SK-N-SH treated with all-trans-retinoic acid at 6 μM for 48 hours (cell line): Measurements from ENCODE around the gene COL23A1.
A peak's percentile ranks its signal among the peaks of the same experiment; 100 is the strongest.

Experiments used
- ATAC-seq: fragments of 200-7000 bp; cut with Tn5 transposase; 3 replicates; pipeline ENCODE4 v1.9.1; 2020; ENCODE audit warnings: mild to moderate bottlenecking, moderate library complexity
- ARNTL ChIP-seq: fragments of 450-650 bp; formaldehyde crosslinking; IDR thresholded peaks from 2 replicates; pipeline ENCODE4 v1.5.0; 2020; ENCODE audit warnings: low read depth, mild to moderate bottlenecking, moderate library complexity, borderline replicate concordance
- CSDC2 ChIP-seq: fragments of 250-450 bp; sonication (Bioruptor Pico); IDR thresholded peaks from 2 replicates; pipeline ENCODE4 v1.5.0; 2020; ENCODE audit warnings: mild to moderate bottlenecking, moderate library complexity
- ESRRG ChIP-seq: fragments of 250-450 bp; sonication (Bioruptor Pico); IDR thresholded peaks from 2 replicates; pipeline ENCODE4 v1.6.1; 2021; ENCODE audit warnings: mild to moderate bottlenecking
- ISL1 ChIP-seq: fragments of 250-450 bp; sonication (Bioruptor Pico); IDR thresholded peaks from 2 replicates; pipeline ENCODE4 v2.1.2; 2022; ENCODE audit warnings: mild to moderate bottlenecking, moderate library complexity
- OSR1 ChIP-seq: fragments of 250-450 bp; sonication (Bioruptor Pico); IDR thresholded peaks from 2 replicates; pipeline ENCODE4 v1.8.0; 2022; ENCODE audit warnings: moderate library complexity, mild to moderate bottlenecking, inconsistent platforms
- PATZ1 ChIP-seq: fragments of 250-450 bp; sonication (Bioruptor Pico); IDR thresholded peaks from 2 replicates; pipeline ENCODE4 v1.8.0; 2020; ENCODE audit warnings: mild to moderate bottlenecking, moderate library complexity, borderline replicate concordance
- RARB ChIP-seq: fragments of 250-450 bp; sonication (Bioruptor Pico); IDR thresholded peaks from 2 replicates; pipeline ENCODE4 v1.8.0; 2021; ENCODE audit warnings: mild to moderate bottlenecking, moderate library complexity
- TCF4 ChIP-seq: fragments of 250-450 bp; sonication (Bioruptor Pico); IDR thresholded peaks from 2 replicates; pipeline ENCODE4 v1.8.0; 2021; ENCODE audit warnings: mild to moderate bottlenecking, moderate library complexity, borderline replicate concordance
- TOX ChIP-seq: fragments of 250-450 bp; sonication (Bioruptor Pico); IDR thresholded peaks from 2 replicates; pipeline ENCODE4 v1.8.0; 2021; ENCODE audit warnings: mild to moderate bottlenecking, moderate library complexity, borderline replicate concordance
- ZC3H10 ChIP-seq: fragments of 250-450 bp; sonication (Bioruptor Pico); IDR thresholded peaks from 2 replicates; pipeline ENCODE4 v1.5.1; 2021; ENCODE audit warnings: mild to moderate bottlenecking, moderate library complexity
- ZFP3 ChIP-seq: fragments of 250-450 bp; sonication (Bioruptor Pico); IDR thresholded peaks from 2 replicates; pipeline ENCODE4 v1.5.0; 2020; ENCODE audit warnings: mild to moderate bottlenecking, moderate library complexity
- ZFP30 ChIP-seq: fragments of 450-650 bp; formaldehyde crosslinking; IDR thresholded peaks from 2 replicates; pipeline ENCODE4 v1.5.0; 2022; ENCODE audit warnings: mild to moderate bottlenecking, moderate library complexity
- ZNF565 ChIP-seq: fragments of 450-650 bp; formaldehyde crosslinking; conservative IDR thresholded peaks from 2 replicates; pipeline ENCODE4 v1.5.0; 2020; ENCODE audit warnings: low read depth, mild to moderate bottlenecking, moderate library complexity
- ZNF8 ChIP-seq: fragments of 450-650 bp; formaldehyde crosslinking; IDR thresholded peaks from 2 replicates; pipeline ENCODE4 v1.5.0; 2020; ENCODE audit warnings: mild to moderate bottlenecking, moderate library complexity
- TF ChIP-seq, protein P1 (sequence below): fragments of 250-450 bp; sonication (Bioruptor Pico); IDR thresholded peaks from 2 replicates; pipeline ENCODE4 v1.5.0; 2020; ENCODE audit warnings: mild to moderate bottlenecking, moderate library complexity
- TF ChIP-seq, protein P2 (sequence below): fragments of 250-450 bp; sonication (Bioruptor Pico); IDR thresholded peaks from 2 replicates; pipeline ENCODE4 v1.5.1; 2021; ENCODE audit warnings: mild to moderate bottlenecking, moderate library complexity
- TF ChIP-seq, protein P3 (sequence below): fragments of 250-450 bp; sonication (Bioruptor Pico); IDR thresholded peaks from 2 replicates; pipeline ENCODE4 v1.8.0; 2021; ENCODE audit warnings: low read depth, mild to moderate bottlenecking, moderate library complexity, borderline replicate concordance

The COL23A1 gene

DNA sequence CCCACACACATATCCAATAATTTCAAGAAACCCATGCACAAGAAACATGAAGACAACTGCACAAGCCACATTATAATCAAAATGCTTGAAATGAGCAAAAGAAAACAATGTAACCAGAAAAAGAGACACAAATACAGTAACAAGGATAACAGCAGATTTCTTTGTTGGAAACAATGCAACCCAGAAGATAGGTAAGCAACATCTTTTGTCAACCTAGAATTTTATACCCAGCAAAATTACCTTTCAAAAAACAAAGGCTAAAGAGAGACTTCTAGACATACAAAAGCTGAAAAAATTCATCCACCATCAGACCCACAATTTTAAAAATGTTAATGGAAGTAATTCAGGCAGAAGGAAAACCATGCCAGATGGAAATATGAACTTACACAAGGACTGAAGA lies 5.0 kb upstream of the COL23A1 start (continued):
- TF ChIP-seq, protein P1, sequence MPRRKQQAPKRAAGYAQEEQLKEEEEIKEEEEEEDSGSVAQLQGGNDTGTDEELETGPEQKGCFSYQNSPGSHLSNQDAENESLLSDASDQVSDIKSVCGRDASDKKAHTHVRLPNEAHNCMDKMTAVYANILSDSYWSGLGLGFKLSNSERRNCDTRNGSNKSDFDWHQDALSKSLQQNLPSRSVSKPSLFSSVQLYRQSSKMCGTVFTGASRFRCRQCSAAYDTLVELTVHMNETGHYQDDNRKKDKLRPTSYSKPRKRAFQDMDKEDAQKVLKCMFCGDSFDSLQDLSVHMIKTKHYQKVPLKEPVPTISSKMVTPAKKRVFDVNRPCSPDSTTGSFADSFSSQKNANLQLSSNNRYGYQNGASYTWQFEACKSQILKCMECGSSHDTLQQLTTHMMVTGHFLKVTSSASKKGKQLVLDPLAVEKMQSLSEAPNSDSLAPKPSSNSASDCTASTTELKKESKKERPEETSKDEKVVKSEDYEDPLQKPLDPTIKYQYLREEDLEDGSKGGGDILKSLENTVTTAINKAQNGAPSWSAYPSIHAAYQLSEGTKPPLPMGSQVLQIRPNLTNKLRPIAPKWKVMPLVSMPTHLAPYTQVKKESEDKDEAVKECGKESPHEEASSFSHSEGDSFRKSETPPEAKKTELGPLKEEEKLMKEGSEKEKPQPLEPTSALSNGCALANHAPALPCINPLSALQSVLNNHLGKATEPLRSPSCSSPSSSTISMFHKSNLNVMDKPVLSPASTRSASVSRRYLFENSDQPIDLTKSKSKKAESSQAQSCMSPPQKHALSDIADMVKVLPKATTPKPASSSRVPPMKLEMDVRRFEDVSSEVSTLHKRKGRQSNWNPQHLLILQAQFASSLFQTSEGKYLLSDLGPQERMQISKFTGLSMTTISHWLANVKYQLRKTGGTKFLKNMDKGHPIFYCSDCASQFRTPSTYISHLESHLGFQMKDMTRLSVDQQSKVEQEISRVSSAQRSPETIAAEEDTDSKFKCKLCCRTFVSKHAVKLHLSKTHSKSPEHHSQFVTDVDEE: no peak
- no peak for TF ChIP-seq CSDC2
- TF ChIP-seq, all 23 proteins: peak for 0

GRCh38 chr5:178590924-178591423 lies 781 bp upstream of the COL23A1 start:
- no peak for TF ChIP-seq ZFP30 (CRISPR knock-in tag)
- peak; percentile 10; the same call in 1 of the 3 replicates for ATAC-seq

- TF ChIP-seq ZC3H10 (CRISPR knock-in tag) (no peak), TOX (no peak)
- TF ChIP-seq, protein P2, sequence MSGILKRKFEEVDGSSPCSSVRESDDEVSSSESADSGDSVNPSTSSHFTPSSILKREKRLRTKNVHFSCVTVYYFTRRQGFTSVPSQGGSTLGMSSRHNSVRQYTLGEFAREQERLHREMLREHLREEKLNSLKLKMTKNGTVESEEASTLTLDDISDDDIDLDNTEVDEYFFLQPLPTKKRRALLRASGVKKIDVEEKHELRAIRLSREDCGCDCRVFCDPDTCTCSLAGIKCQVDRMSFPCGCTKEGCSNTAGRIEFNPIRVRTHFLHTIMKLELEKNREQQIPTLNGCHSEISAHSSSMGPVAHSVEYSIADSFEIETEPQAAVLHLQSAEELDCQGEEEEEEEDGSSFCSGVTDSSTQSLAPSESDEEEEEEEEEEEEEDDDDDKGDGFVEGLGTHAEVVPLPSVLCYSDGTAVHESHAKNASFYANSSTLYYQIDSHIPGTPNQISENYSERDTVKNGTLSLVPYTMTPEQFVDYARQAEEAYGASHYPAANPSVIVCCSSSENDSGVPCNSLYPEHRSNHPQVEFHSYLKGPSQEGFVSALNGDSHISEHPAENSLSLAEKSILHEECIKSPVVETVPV (CRISPR knock-in tag): no peak
- TF ChIP-seq, all 23 proteins: peak for 0
- peak; percentile 47 for ATAC-seq
These were observed 733 bp downstream of the COL23A1 start for GRCh38 chr5:178589180-178590140.

- TF ChIP-seq TCF4 (CRISPR knock-in tag) (no peak), ZNF565 (CRISPR knock-in tag) (no peak), ZC3H10 (CRISPR knock-in tag) (no peak), ESRRG (CRISPR knock-in tag) (no peak), ARNTL (CRISPR knock-in tag) (no peak)
- TF ChIP-seq, protein P3, sequence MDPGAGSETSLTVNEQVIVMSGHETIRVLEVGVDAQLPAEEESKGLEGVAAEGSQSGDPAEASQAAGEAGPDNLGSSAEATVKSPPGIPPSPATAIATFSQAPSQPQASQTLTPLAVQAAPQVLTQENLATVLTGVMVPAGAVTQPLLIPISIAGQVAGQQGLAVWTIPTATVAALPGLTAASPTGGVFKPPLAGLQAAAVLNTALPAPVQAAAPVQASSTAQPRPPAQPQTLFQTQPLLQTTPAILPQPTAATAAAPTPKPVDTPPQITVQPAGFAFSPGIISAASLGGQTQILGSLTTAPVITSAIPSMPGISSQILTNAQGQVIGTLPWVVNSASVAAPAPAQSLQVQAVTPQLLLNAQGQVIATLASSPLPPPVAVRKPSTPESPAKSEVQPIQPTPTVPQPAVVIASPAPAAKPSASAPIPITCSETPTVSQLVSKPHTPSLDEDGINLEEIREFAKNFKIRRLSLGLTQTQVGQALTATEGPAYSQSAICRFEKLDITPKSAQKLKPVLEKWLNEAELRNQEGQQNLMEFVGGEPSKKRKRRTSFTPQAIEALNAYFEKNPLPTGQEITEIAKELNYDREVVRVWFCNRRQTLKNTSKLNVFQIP (CRISPR knock-in tag): no peak
- no peak for ATAC-seq
These were observed 1.4 kb downstream of the COL23A1 start for GRCh38 chr5:178588769-178589168.

GRCh38 chr5:178587763-178588611 lies 2.2 kb downstream of the COL23A1 start:
- ATAC-seq: no peak

More at GRCh38 chr5:178587763-178588611, 2.2 kb downstream of the COL23A1 start:
- TF ChIP-seq OSR1 (CRISPR knock-in tag) (no peak), PATZ1 (no peak), RARB (CRISPR knock-in tag) (no peak), ZFP30 (CRISPR knock-in tag) (no peak), ZFP3 (CRISPR knock-in tag) (no peak), ISL1 (CRISPR knock-in tag) (no peak), ARNTL (CRISPR knock-in tag) (no peak), ZNF8 (CRISPR knock-in tag) (no peak), ESRRG (CRISPR knock-in tag) (no peak)
- TF ChIP-seq, protein P1: no peak
- TF ChIP-seq, all 23 proteins: peak for 0
